DOHH2 (cell line): ENCODE results near the gene TC2N.

Experiments
- H3F3A ChIP-seq: fragments of 200-600 bp; sonication (generic), shearing (Covaris generic); 2 replicates; pipeline ENCODE4 v1.6.0; 2016; ENCODE audit warnings: antibody characterized with exemption, mild to moderate bottlenecking; ENCODE audit not compliant: control insufficient read depth, insufficient read depth
- H3K27ac ChIP-seq: fragments of 200-600 bp; sonication (generic); 2 replicates; pipeline ENCODE4 v1.5.1; 2014; ENCODE audit warnings: low read depth, mild to moderate bottlenecking, low read length, moderate library complexity
- H3K27me3 ChIP-seq: fragments of 200-600 bp; sonication (generic); 2 replicates; pipeline ENCODE4 v1.6.1; 2014; ENCODE audit warnings: mild to moderate bottlenecking, low read length, mixed read lengths; ENCODE audit not compliant: control insufficient read depth
- H3K36me3 ChIP-seq: fragments of 200-600 bp; sonication (generic); 2 replicates; pipeline ENCODE4 v1.6.1; 2014; ENCODE audit warnings: mild to moderate bottlenecking, low read length, moderate library complexity, mixed read lengths; ENCODE audit not compliant: control insufficient read depth
- H3K4me1 ChIP-seq: fragments of 200-600 bp; sonication (generic); 2 replicates; pipeline ENCODE4 v1.6.1; 2014; ENCODE audit warnings: mild to moderate bottlenecking, low read length, mixed read lengths; ENCODE audit not compliant: control insufficient read depth
- H3K4me2 ChIP-seq: fragments of 200-600 bp; sonication (generic); 2 replicates; pipeline ENCODE4 v1.6.0; 2014; ENCODE audit warnings: mild to moderate bottlenecking, low read length, moderate library complexity
- H3K4me3 ChIP-seq: fragments of 200-600 bp; sonication (generic); 2 replicates; pipeline ENCODE4 v1.5.1; 2014; ENCODE audit warnings: mild to moderate bottlenecking, low read length, mixed read lengths
- H3K79me2 ChIP-seq: fragments of 200-600 bp; sonication (generic); 2 replicates; pipeline ENCODE4 v1.6.1; 2014; ENCODE audit warnings: mild to moderate bottlenecking, low read length, mixed read lengths; ENCODE audit not compliant: control insufficient read depth
- H3K9me2 ChIP-seq: fragments of 200-600 bp; sonication (generic); replicated peaks from 2 replicates; pipeline ENCODE4 v1.6.1; 2014; ENCODE audit warnings: mild to moderate bottlenecking, low read length, mixed read lengths; ENCODE audit not compliant: control insufficient read depth
- H3K9me3 ChIP-seq: fragments of 200-600 bp; sonication (generic); 2 replicates; pipeline ENCODE4 v1.6.1; 2014; ENCODE audit warnings: antibody characterized with exemption, low read length, mixed read lengths; ENCODE audit not compliant: control insufficient read depth, insufficient read depth
- H4K20me1 ChIP-seq: fragments of 200-600 bp; sonication (generic); 2 replicates; pipeline ENCODE4 v1.6.0; 2014; ENCODE audit warnings: low read depth, mild to moderate bottlenecking, antibody characterized with exemption, low read length, moderate library complexity; ENCODE audit not compliant: control insufficient read depth, insufficient read depth
- EZH2phosphoT487 ChIP-seq: fragments of 200-600 bp; sonication (generic); IDR thresholded peaks from 2 replicates; pipeline ENCODE4 v1.6.1; 2017; ENCODE audit warnings: borderline replicate concordance, mild to moderate bottlenecking, antibody characterized with exemption, low read length, moderate library complexity, mixed read lengths
- TF ChIP-seq, protein P1 (sequence below): fragments of 200-600 bp; sonication (generic); IDR thresholded peaks from one replicate; pipeline ENCODE4 v1.5.1; 2014; ENCODE audit warnings: antibody characterized with exemption, mild to moderate bottlenecking, low read depth, low read length; ENCODE audit not compliant: poor library complexity, severe bottlenecking

The TC2N gene

DNA sequence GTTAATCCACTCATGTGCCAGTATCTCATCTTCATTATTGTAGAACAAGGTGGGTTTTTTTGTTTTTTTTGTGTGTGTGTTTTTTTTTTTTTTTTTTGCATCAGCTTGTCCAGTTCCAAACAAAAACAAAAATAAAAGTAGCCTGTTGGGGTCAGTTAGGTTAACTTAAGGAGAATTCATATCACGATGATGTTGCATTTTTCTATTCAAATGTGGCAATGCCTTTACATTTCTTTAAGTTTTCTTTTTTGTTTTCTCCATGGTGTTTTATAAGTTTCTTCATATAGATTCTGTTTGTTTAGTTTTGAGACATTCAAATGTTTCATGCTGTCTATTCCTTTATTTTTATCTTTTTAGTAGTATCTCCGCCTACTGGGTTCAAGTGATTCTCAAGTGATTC lies 119.3 kb downstream of the TC2N start:
- TF ChIP-seq, protein P1, sequence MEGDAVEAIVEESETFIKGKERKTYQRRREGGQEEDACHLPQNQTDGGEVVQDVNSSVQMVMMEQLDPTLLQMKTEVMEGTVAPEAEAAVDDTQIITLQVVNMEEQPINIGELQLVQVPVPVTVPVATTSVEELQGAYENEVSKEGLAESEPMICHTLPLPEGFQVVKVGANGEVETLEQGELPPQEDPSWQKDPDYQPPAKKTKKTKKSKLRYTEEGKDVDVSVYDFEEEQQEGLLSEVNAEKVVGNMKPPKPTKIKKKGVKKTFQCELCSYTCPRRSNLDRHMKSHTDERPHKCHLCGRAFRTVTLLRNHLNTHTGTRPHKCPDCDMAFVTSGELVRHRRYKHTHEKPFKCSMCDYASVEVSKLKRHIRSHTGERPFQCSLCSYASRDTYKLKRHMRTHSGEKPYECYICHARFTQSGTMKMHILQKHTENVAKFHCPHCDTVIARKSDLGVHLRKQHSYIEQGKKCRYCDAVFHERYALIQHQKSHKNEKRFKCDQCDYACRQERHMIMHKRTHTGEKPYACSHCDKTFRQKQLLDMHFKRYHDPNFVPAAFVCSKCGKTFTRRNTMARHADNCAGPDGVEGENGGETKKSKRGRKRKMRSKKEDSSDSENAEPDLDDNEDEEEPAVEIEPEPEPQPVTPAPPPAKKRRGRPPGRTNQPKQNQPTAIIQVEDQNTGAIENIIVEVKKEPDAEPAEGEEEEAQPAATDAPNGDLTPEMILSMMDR: no peak
- no peak for TF ChIP-seq EZH2phosphoT487
- 0 out of 2 replicates have a peak, but pooled peaks cover 2% of the 10 kb centered on the region for H3K4me1 ChIP-seq
- peaks cover 2% of the 10 kb centered on the region for H3K27me3 ChIP-seq
- H3K9me2 ChIP-seq: no peaks in the 10 kb centered on the region
- H3K36me3 ChIP-seq: no peaks in the 10 kb centered on the region
- no peaks in the 10 kb centered on the region for H3K9me3 ChIP-seq
- no peaks in the 10 kb centered on the region for H3F3A ChIP-seq
- no peak overlapping the region for H3K27ac ChIP-seq
- no peak overlapping the region for H3K4me2 ChIP-seq
- no peaks in the 10 kb centered on the region for H4K20me1 ChIP-seq
- no peaks in the 10 kb centered on the region for H3K79me2 ChIP-seq
- H3K4me3 ChIP-seq: no peak overlapping the region

DNA sequence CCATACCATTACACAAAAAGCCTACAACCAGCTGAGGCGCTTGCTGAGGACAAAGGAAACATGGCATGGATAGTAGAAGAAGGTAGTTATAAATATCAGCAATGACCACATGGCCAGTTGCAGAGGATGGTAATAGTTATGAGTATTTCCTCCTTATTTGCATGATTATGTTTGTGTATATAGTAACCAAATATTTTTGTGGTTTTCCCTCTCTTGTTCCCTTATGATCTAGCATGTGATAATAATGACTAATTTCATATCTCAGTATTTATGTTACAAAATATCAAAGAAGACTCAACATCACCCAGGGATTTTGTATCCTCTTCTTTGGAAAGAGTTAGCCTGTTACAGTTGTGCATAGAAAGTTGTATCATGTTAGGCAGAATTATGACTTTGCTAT lies 122.0 kb downstream of the TC2N start:
- Histone ChIP-seq H3K9me2 (no peaks in the 10 kb centered on the region), H3K79me2 (no peaks in the 10 kb centered on the region), H3K27ac (no peak overlapping the region), H4K20me1 (no peaks in the 10 kb centered on the region), H3K9me3 (no peaks in the 10 kb centered on the region), H3F3A (no peaks in the 10 kb centered on the region), H3K4me3 (no peak overlapping the region), H3K4me1 (0 out of 2 replicates have a peak, but pooled peaks cover 2% of the 10 kb centered on the region), H3K27me3 (no peaks in the 10 kb centered on the region), H3K36me3 (no peaks in the 10 kb centered on the region), H3K4me2 (no peak overlapping the region)
- TF ChIP-seq EZH2phosphoT487: no peak
- TF ChIP-seq, protein P1: no peak

DNA sequence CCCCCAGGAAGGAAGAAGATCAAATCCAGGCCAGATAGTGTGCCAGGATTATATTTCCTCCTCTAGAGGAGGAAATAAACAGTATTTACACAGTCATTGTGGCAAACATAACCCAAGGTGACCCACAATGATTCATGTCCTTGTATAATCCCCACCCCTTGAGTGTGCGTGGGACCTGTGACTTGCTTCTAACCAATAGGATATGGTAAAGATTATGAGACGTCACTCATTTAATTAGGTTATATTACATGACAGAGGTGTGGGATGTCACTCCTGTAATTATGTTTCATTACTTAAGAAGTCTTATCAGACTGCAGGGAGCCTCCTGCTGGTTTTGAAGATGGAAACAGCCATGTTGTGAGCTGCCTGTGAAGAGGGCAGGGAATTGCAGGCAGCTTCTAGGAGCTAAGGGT lies 123.3 kb downstream of the TC2N start:
- TF ChIP-seq, protein P1: no peak
- no peak for TF ChIP-seq EZH2phosphoT487

More for the DNA sequence above, 123.3 kb downstream of the TC2N start:
- no peak overlapping the region for H3K27ac ChIP-seq
- H3K36me3 ChIP-seq: no peaks in the 10 kb centered on the region
- H3F3A ChIP-seq: no peaks in the 10 kb centered on the region
- no peak overlapping the region for H3K4me3 ChIP-seq
- no peaks in the 10 kb centered on the region for H3K79me2 ChIP-seq
- no peak overlapping the region for H3K4me2 ChIP-seq
- H3K27me3 ChIP-seq: no peaks in the 10 kb centered on the region
- no peaks in the 10 kb centered on the region for H3K9me2 ChIP-seq
- 0 out of 2 replicates have a peak, but pooled peaks cover 2% of the 10 kb centered on the region for H3K4me1 ChIP-seq
- H3K9me3 ChIP-seq: no peaks in the 10 kb centered on the region
- no peaks in the 10 kb centered on the region for H4K20me1 ChIP-seq
